Mesendoderm (in vitro differentiated cells): Measurements from ENCODE around the gene CDK16.

Experiments used
- DNase-seq: peaks from one replicate; pipeline ENCODE4 v3.0.0; 2013
- H2AK5ac ChIP-seq: 2 replicates; pipeline ENCODE4 v1.6.1; 2013; ENCODE audit warnings: low read length, inconsistent platforms
- H2BK120ac ChIP-seq: 2 replicates; pipeline ENCODE4 v1.6.1; 2013; ENCODE audit warnings: low read depth, mild to moderate bottlenecking, low read length, moderate library complexity, mixed read lengths
- H2BK15ac ChIP-seq: replicated peaks from 2 replicates; pipeline ENCODE4 v1.6.1; 2013; ENCODE audit warnings: low read depth, mild to moderate bottlenecking, moderate library complexity
- H2BK5ac ChIP-seq: 2 replicates; pipeline ENCODE4 v1.6.1; 2013; ENCODE audit warnings: low read length, inconsistent platforms
- H3K18ac ChIP-seq: 2 replicates; pipeline ENCODE4 v1.6.1; 2013; ENCODE audit warnings: mild to moderate bottlenecking, low read length, mixed read lengths
- H3K23ac ChIP-seq: one replicate; pipeline ENCODE4 v1.6.1; 2013; ENCODE audit warnings: low read length
- H3K27ac ChIP-seq: 2 replicates; pipeline ENCODE4 v1.5.1; 2013; ENCODE audit warnings: low read depth, mild to moderate bottlenecking, inconsistent platforms, low read length, moderate library complexity
- H3K27me3 ChIP-seq: 2 replicates; pipeline ENCODE4 v1.6.1; 2013; ENCODE audit warnings: low read length, control low read depth, mild to moderate bottlenecking, inconsistent platforms; ENCODE audit not compliant: insufficient read depth, poor library complexity
- H3K36me3 ChIP-seq: 2 replicates; pipeline ENCODE4 v1.6.1; 2013; ENCODE audit warnings: low read length, inconsistent platforms; ENCODE audit not compliant: control insufficient read depth, insufficient read depth
- H3K4ac ChIP-seq: one replicate; pipeline ENCODE4 v1.6.1; 2013; ENCODE audit warnings: low read depth, mild to moderate bottlenecking, low read length, moderate library complexity
- H3K4me1 ChIP-seq: 2 replicates; pipeline ENCODE4 v1.6.1; 2013; ENCODE audit warnings: low read depth, low read length, inconsistent platforms; ENCODE audit not compliant: control insufficient read depth
- H3K4me2 ChIP-seq: 2 replicates; pipeline ENCODE4 v1.6.1; 2013; ENCODE audit warnings: low read length
- H3K4me3 ChIP-seq: 2 replicates; pipeline ENCODE4 v1.5.1; 2013; ENCODE audit warnings: mild to moderate bottlenecking, low read length
- H3K56ac ChIP-seq: one replicate; pipeline ENCODE4 v1.6.1; 2013; ENCODE audit warnings: low read length
- H3K79me1 ChIP-seq: 2 replicates; pipeline ENCODE4 v1.6.1; 2013; ENCODE audit warnings: low read length, inconsistent platforms
- H3K79me2 ChIP-seq: 2 replicates; pipeline ENCODE4 v1.6.1; 2013; ENCODE audit warnings: mild to moderate bottlenecking, low read length; ENCODE audit not compliant: control insufficient read depth, insufficient read depth
- H3K9ac ChIP-seq: 2 replicates; pipeline ENCODE4 v1.6.1; 2013; ENCODE audit warnings: low read length, inconsistent platforms
- H4K5ac ChIP-seq: one replicate; pipeline ENCODE4 v1.6.1; 2013; ENCODE audit warnings: low read length
- H4K8ac ChIP-seq: one replicate; pipeline ENCODE4 v1.6.1; 2013; ENCODE audit warnings: low read depth, mild to moderate bottlenecking, control low read depth, low read length, moderate library complexity
- WGBS: extraction: QIAGEN DNeasy Blood & Tissue Kit; methylation state at CpG from one replicate; pipeline ENCODE4 v1.1.7; 2013; ENCODE audit warnings: low lambda C conversion rate, missing lambda C conversion rate; ENCODE audit not compliant: insufficient coverage; ENCODE audit errors: extremely low coverage; 5-methylcytosine and 5-hydroxymethylcytosine counted together

Gene CDK16

DNA sequence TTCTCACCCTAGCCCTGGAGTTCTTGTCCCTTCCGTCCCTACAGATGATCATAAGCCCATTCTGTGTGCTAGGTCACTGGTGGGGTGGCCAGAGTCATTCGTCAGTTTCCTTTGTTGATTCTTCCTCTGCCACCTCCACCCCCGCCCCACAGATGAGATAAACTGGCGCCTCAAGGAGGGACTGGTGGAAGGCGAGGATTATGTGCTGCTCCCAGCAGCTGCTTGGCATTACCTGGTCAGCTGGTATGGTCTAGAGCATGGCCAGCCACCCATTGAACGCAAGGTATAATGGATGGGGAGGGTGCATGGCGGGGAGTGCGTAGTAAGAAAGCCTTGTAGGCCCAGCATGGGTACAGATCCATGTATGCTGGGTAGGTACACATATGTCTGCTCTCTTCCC is 20.7 kb downstream of the CDK16 start:
- no peak for DNase-seq
- H3K18ac ChIP-seq = no peak overlapping the region
- H3K27me3 ChIP-seq = no peaks in the 10 kb centered on the region
- no peak overlapping the region for H3K9ac ChIP-seq
- no peak overlapping the region for H4K8ac ChIP-seq
- H2BK5ac ChIP-seq = no peak overlapping the region
- H3K23ac ChIP-seq = no peak overlapping the region
- H2BK15ac ChIP-seq = no peak overlapping the region
- H2BK120ac ChIP-seq = no peak overlapping the region
- H3K4me1 ChIP-seq = no peaks in the 10 kb centered on the region
- peaks cover 12% of the 10 kb centered on the region for H3K79me2 ChIP-seq
- H3K79me1 ChIP-seq = peaks cover 2% of the 10 kb centered on the region
- H3K4ac ChIP-seq = no peak overlapping the region
- no peak overlapping the region for H4K5ac ChIP-seq
- H3K4me3 ChIP-seq = no peak overlapping the region
- H3K4me2 ChIP-seq = no peak overlapping the region
- WGBS = no CpG with 5 or more reads among the region's 8 CpGs
- no peak overlapping the region for H3K56ac ChIP-seq
- H3K27ac ChIP-seq = no peak overlapping the region
- peaks cover 1% of the 10 kb centered on the region for H3K36me3 ChIP-seq
- H2AK5ac ChIP-seq = no peak overlapping the region

DNA sequence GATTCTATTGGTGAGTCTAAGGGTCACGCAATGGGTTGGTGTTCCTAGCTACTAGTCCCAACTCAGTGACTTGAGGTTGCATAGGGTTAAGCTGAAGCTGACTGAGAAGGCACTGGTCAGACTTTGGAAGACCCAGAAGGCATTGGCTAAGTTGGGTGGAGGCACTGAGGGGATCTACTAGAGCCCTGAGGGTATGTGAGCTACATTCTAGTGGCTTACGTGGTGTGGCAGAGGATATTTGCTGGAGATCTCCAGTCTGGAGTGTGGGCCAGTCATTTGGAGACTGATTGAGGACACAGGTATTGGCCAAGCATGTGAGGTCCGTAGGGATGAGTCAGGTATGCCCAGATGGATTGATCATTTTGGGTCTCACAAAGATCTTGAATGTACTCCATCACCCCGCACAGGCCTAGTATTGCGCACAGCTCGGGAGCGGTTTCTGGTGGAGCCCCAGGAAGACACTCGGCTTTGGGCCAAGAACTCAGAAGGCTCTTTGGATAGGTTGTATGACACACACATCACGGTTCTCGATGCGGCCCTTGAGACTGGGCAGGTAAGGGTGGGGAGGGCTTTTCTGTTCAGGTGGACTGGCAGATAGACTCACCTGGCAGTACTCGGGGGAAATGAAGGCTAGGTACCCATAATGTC is 21.5 kb downstream of the CDK16 start:
- H3K36me3 ChIP-seq = peaks cover 1% of the 10 kb centered on the region
- no peak overlapping the region for H2AK5ac ChIP-seq
- no CpG with 5 or more reads among the region's 12 CpGs for WGBS

DNA sequence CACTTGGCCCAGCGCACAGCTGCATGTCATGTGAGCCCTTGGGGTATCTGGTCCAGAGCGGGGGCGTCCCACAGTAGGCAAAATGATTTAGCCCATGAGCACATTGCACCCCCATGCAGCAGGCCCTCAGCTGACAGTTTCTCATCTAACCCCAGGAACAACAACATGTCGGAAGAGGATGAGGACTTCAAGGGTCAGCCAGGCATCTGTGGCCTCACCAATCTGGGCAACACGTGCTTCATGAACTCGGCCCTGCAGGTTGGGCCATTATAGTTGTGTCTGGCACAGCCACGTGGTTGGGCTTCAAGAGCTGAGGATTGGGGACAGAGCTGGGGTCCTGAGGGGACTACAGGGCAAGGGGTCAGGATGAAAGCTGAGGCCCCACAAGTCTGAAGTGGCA is 22.1 kb downstream of the CDK16 start:
- H3K79me2 ChIP-seq = peaks cover 8% of the 10 kb centered on the region
- H3K56ac ChIP-seq = no peak overlapping the region
- no peak for DNase-seq
- no peak overlapping the region for H2BK5ac ChIP-seq
- H3K9ac ChIP-seq = no peak overlapping the region
- no peak overlapping the region for H4K5ac ChIP-seq
- H2BK15ac ChIP-seq = no peak overlapping the region
- H3K18ac ChIP-seq = no peak overlapping the region
- no peak overlapping the region for H3K4me2 ChIP-seq
- peaks cover 1% of the 10 kb centered on the region for H3K36me3 ChIP-seq
- H3K79me1 ChIP-seq = peaks cover 2% of the 10 kb centered on the region
- H3K4me1 ChIP-seq = no peaks in the 10 kb centered on the region
- no peak overlapping the region for H3K27ac ChIP-seq
- H4K8ac ChIP-seq = no peak overlapping the region
- H2AK5ac ChIP-seq = no peak overlapping the region
- no CpG with 5 or more reads among the region's 7 CpGs for WGBS
- no peak overlapping the region for H2BK120ac ChIP-seq
- H3K4ac ChIP-seq = no peak overlapping the region
- H3K4me3 ChIP-seq = no peak overlapping the region
- H3K27me3 ChIP-seq = no peaks in the 10 kb centered on the region
- H3K23ac ChIP-seq = no peak overlapping the region

More for the DNA sequence above, 21.5 kb downstream of the CDK16 start:
- H3K4me3 ChIP-seq = no peak overlapping the region
- no peaks in the 10 kb centered on the region for H3K27me3 ChIP-seq
- no peak overlapping the region for H3K56ac ChIP-seq
- H3K23ac ChIP-seq = no peak overlapping the region
- H3K9ac ChIP-seq = no peak overlapping the region
- H4K5ac ChIP-seq = no peak overlapping the region
- no peak overlapping the region for H2BK5ac ChIP-seq
- no peak overlapping the region for H3K4me2 ChIP-seq
- H3K18ac ChIP-seq = no peak overlapping the region
- no peak for DNase-seq
- H4K8ac ChIP-seq = no peak overlapping the region
- H3K79me1 ChIP-seq = peaks cover 2% of the 10 kb centered on the region
- H2BK120ac ChIP-seq = no peak overlapping the region
- peaks cover 12% of the 10 kb centered on the region for H3K79me2 ChIP-seq
- no peak overlapping the region for H3K27ac ChIP-seq
- H3K4me1 ChIP-seq = no peaks in the 10 kb centered on the region
- no peak overlapping the region for H2BK15ac ChIP-seq
- no peak overlapping the region for H3K4ac ChIP-seq

DNA sequence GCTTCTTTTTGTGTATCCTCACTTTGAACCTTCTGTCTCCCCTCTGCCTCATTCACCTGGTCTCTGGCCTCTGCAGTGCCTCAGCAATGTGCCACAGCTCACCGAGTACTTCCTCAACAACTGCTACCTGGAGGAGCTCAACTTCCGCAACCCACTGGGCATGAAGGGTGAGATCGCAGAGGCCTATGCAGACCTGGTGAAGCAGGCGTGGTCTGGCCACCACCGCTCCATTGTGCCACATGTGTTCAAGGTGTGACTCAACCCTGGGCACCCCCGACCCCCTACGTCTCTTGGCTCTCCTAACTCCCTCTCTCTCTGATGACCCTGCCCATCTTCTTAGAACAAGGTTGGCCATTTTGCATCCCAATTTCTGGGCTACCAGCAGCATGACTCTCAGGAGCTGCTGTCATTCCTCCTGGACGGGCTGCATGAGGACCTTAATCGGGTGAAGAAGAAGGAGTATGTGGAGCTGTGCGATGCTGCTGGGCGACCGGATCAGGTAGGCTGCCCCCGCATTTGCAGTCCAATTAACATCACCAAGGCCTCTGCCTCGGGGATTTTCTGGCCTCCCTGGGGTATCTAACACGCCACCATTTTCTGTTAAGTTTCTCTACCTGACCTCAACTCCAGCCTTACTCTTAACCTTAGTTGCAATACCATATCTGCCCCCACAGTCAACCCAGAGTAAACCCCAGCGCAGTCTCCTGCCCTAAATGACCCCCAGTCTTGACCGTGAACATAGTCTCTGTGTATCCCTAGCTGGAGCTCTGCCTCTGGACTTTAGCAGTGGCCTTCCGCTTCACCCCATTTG is 22.9 kb downstream of the CDK16 start:
- WGBS = no CpG with 5 or more reads among the region's 18 CpGs
- no peak overlapping the region for H4K5ac ChIP-seq
- H2BK120ac ChIP-seq = no peak overlapping the region
- H3K4me1 ChIP-seq = no peaks in the 10 kb centered on the region
- H3K27me3 ChIP-seq = no peaks in the 10 kb centered on the region
- no peak overlapping the region for H4K8ac ChIP-seq
- peaks cover 2% of the 10 kb centered on the region for H3K79me1 ChIP-seq
- H3K56ac ChIP-seq = no peak overlapping the region
- no peak overlapping the region for H2BK15ac ChIP-seq
- no peak overlapping the region for H3K4me2 ChIP-seq
- no peak overlapping the region for H3K18ac ChIP-seq
- H3K23ac ChIP-seq = no peak overlapping the region
- H3K4me3 ChIP-seq = no peak overlapping the region
- H2BK5ac ChIP-seq = no peak overlapping the region
- no peak overlapping the region for H3K4ac ChIP-seq
- no peak overlapping the region for H3K27ac ChIP-seq
- peaks cover 1% of the 10 kb centered on the region for H3K36me3 ChIP-seq
- DNase-seq = no peak
- H3K9ac ChIP-seq = no peak overlapping the region
- H2AK5ac ChIP-seq = no peak overlapping the region
- peaks cover 2% of the 10 kb centered on the region for H3K79me2 ChIP-seq

DNA sequence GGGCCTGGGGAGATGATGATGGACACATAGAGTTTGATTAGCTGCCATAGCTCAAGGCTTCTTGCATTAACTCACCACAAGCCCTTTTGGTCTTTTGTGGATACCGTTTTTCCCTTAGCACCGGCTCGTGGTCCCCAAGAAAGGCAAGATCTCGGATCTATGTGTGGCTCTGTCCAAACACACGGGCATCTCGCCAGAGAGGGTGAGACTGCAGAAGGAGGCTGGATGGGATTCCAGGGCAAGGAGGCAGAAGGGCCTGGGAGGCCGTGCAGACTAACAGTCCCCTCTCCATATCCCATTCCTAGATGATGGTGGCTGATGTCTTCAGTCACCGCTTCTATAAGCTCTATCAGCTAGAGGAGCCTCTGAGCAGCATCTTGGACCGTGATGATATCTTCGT is 23.8 kb downstream of the CDK16 start:
- Histone ChIP-seq H3K27ac (no peak overlapping the region), H3K18ac (no peak overlapping the region), H3K56ac (no peak overlapping the region), H3K79me2 (peaks cover under 1% of the 10 kb centered on the region), H2BK120ac (no peak overlapping the region), H3K4me2 (no peak overlapping the region), H2BK5ac (no peak overlapping the region), H3K23ac (no peak overlapping the region), H3K27me3 (no peaks in the 10 kb centered on the region), H4K8ac (no peak overlapping the region), H3K79me1 (peaks cover 2% of the 10 kb centered on the region), H4K5ac (no peak overlapping the region), H3K9ac (no peak overlapping the region), H3K4me1 (no peaks in the 10 kb centered on the region), H2BK15ac (no peak overlapping the region), H3K36me3 (peaks cover 1% of the 10 kb centered on the region), H3K4ac (no peak overlapping the region), H3K4me3 (no peak overlapping the region), H2AK5ac (no peak overlapping the region)
- no peak for DNase-seq
- WGBS = no CpG with 5 or more reads among the region's 10 CpGs
